Vagina (tissue), 2 donors: ENCODE results near the gene POT1.
"Not testable (repeated sequence)": the region's sequence is repeated elsewhere in the genome, so short reads cannot be mapped to it uniquely, and the experiment has no call there.

ENCODE experiments used
- POLR2A ChIP-seq, 2 donors: fragments of 450-650 bp; IDR thresholded peaks; one replicate each; pipeline ENCODE4 v1.6.1; 2017; ENCODE audit warnings: antibody characterized with exemption in 2 of 2, mild to moderate bottlenecking in 2 of 2, moderate library complexity in 2 of 2
- POLR2AphosphoS5 ChIP-seq, 2 donors: sonication (generic); formaldehyde crosslinking; IDR thresholded peaks; one replicate each; pipeline ENCODE4 v1.9.0; 2017; ENCODE audit warnings: antibody characterized with exemption in 2 of 2, mild to moderate bottlenecking in 2 of 2, low read depth in 1 of 2; ENCODE audit not compliant: insufficient read depth in 1 of 2
- TF ChIP-seq, protein P1 (sequence below), 3 experiments: fragments of 450-650 bp in 2 of 3; fragments of 200-600 bp in 1 of 3; sonication (generic) in 1 of 3; IDR thresholded peaks; one replicate each; pipeline ENCODE4 v1.5.1; 2017 to 2019; ENCODE audit warnings: antibody characterized with exemption in 3 of 3, mild to moderate bottlenecking in 2 of 3, moderate library complexity in 2 of 3

DNA sequence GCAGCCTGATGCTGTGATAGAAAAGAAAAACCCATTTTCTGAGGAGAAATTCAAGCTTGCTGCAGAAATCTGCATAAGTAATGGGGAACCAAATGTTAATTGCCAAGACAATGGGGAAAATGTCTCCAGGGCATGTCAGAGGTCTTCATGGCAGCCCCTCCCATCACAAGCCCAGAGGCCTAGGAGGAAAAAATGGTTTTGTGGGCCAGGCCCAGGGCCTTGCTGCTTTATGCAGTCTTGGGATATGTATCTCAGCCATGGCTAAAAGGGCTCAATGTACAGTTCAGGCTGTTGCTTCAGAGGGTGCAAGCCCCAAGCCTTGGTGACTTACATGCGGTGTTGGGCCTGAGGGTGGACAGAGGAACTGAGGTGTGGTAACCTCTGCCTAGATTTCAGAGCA is 28.3 kb upstream of the POT1 start:
- TF ChIP-seq, protein P1, sequence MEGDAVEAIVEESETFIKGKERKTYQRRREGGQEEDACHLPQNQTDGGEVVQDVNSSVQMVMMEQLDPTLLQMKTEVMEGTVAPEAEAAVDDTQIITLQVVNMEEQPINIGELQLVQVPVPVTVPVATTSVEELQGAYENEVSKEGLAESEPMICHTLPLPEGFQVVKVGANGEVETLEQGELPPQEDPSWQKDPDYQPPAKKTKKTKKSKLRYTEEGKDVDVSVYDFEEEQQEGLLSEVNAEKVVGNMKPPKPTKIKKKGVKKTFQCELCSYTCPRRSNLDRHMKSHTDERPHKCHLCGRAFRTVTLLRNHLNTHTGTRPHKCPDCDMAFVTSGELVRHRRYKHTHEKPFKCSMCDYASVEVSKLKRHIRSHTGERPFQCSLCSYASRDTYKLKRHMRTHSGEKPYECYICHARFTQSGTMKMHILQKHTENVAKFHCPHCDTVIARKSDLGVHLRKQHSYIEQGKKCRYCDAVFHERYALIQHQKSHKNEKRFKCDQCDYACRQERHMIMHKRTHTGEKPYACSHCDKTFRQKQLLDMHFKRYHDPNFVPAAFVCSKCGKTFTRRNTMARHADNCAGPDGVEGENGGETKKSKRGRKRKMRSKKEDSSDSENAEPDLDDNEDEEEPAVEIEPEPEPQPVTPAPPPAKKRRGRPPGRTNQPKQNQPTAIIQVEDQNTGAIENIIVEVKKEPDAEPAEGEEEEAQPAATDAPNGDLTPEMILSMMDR (IDR thresholded peaks at IDR 0.05): not testable (repeated sequence)
- TF ChIP-seq POLR2A (IDR thresholded peaks at IDR 0.05); POLR2AphosphoS5 (IDR thresholded peaks at IDR 0.05; ENCODE audit: insufficient read depth in 1 of 2, low read depth in 1 of 2): not testable (repeated sequence)
